ENCODE results near the gene H19.

The H19 gene

DNA sequence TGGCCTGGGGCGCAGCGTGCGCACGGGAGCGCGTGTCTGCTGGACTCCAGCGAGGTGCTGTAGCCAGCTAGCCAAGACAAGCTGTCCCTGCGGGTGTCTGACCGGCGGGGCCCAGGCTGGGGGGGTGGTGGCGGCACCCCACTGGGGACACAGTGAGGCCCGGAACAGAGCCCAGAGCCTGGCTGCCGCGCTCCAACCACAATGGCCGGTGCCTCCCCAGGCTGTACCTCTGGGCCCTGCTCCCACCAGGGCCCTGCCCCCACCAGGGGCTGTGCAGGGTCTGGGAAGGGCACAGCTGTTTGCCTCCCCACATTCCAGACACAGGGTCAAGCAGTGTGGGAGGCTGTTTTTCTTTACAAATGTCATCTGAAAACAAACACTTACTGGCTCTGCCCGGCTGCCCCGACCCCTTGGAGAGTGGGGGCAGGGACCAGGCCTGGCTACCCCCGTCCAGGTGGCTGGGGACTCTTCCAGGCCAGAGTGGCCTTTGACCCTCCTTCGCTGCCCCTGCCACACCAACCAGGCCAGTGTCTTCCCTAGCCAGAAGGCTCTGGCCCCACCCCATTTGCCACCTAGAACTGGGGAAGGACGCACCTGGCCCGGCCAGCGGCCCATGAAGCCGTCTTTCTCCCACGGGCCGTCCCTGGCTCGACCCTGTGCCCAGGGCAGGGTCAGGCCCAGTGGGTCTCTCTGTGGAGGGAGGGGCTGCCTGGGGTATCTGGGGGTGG is 14.6 kb downstream of the H19 start:
- no peak for DNase-seq (ENCODE audit: low read depth in 2 of 2)

DNA sequence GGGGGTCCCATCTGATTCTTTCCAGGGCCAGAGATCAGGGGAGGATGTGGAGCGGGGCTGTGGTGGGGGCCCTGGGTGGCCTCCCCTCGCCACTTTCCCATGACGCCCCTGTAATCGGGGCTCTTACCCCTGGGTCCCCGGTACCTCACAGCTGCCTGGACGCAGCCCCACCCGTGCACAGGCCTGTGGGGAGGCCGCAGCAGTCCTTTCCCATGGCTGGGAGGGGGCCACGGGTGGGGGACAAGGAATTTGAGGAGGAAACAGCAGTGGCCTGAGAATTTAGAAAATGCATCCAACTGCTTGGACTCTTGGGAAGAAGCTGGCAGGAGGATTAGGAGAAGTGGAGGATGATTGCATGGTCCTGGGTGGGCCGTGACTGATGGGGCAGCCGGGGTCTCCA is 18.0 kb downstream of the H19 start:
- DNase-seq (ENCODE audit: low read depth in 2 of 2), result no peak

DNA sequence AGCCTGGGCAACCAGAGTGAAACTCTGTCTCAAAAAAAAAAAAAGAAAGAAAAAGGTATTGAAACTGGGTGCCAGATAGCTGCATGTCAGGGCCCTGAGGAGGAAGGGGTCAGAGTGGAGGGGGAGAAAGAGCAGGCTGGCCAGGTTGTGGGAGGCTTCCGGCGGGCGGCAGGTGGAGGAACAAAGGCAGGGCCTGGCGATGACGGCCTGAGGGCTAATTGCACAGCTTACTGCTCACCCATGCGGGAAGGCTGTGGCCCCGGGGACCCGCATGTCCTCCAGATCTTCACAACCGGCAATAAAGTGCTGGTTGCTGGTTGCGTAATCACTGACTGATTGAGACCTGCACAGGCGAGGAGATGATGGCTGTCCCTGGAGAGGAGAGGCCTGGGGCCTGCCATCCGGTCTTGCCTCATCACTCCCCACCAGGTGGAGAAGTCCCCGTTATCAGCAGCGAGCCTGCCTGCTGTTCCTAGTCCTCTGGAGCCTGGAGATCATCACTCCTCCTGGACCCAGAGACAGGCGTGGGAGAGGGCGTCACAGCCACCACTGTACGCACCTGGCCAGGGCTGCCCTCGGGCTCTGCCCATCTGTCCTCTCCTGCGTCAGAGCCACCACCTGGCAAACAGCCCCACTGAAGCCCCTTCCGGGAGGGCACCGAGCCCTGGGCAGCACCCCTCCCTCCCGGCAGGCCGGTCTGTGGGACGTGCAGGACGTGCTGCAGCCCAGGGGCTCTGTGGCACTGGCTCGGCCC is 18.7 kb downstream of the H19 start:
- no peak for DNase-seq (ENCODE audit: low read depth in 2 of 2)

DNA sequence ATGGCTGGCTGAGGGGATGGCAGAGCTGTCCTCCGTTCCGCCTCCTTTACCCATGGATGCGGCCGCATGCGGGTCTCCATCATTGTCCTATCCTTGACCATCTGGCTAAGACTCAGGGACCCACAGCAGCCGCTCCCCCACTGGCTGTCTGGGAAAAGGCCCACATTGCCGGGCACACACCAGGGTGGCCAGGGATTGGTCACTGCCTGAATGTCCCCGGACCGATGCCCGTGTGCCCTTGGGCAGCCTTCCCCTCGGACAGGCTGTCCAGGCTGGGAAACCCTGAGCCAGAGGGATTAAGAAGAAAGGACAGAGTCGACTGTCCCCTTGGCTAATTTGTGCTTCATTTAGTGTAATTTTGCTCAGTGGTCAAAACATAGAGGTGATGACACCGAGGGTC is 22.5 kb downstream of the H19 start:
- no peak for DNase-seq (ENCODE audit: low read depth in 2 of 2)

DNA sequence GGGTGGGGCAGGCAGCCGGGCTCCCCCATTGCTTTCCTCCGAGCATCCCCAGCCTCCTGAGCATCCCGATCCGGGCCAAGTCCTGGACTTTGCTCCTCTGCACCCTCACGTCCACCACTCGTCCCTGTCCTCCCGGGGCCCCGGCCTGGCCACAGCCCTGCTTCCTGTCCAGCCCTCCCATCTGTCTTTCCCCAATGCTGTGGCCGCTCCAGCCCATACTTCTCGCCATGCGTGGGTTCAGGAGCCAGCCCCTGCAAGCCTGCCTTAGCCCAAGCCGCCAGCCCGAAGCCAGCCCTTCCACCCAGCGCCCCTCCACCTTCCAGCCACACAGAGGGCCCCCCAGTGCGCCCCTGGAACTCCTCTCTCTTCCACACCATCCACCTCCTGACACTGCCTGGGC is 26.7 kb downstream of the H19 start:
- DNase-seq (ENCODE audit: low read depth in 2 of 2), result no peak

DNA sequence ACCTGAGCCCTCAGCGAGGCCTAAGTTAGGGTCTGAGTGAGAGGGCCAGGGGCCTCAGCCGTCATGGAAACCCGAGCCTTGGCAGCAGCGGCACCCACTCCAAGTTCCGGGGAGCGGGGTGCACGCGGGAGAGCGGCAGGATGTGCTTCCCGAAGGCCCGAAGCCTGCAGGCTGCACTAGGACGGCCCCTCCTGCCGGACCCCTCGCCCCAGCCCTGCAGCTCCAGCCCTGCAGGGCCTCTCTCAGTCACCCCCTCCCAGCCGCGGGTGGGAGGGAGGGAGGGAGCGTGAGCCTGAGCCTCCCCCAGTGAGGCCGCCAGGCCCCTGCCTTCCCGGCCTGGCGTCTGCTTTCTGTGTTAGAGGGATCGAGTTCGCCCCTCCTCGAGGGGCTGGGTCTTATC is 27.9 kb downstream of the H19 start:
- DNase-seq (ENCODE audit: low read depth in 2 of 2), result no peak

DNA sequence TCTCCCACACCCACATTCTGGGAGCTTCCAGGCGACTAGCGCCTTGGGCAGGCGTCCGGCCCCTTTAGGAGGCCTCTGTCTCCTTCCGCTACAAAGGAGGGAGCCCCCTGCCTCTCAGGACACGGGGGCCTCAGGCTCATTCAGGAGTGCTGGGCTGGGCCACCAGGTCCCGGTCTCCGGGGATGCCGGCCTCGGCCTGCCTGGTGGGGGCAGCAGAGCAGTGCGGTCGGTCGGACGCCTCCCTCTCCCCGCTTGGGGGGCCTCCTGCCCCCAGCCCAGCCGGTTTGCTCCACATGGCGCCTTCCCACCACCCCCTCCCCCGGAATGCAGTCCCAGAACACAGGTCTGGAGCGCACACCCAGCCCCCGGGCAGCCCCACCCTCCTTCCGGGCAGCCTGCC is 28.6 kb downstream of the H19 start:
- DNase-seq (ENCODE audit: low read depth in 2 of 2), result no peak

DNA sequence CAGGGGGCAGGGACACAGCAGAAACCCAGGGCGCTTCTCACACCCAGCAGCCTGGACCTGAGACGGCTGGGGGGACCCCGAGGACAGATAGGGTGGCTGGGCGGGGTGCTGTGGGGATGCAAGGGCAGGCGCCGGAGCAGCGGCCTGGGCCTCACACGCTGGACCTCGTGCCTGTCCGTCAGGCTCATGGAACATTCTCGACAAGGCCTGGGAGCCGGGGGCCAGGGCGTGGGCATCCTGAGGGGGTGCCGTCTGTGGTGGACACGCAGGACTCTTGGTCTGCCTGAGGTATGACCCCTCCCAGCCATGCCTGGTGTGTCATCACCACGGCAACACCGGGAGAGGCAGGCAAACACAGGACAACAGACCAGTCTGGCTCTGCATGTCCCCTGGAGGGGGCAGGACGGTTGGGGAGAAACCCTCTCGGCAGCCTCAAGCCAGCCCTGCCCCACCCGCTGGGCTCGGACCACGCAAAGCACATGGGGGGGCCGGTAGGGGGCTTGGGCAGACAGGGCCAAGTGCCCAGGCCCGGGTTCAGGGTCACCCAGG is 29.1 kb downstream of the H19 start:
- no peak for DNase-seq (ENCODE audit: low read depth in 2 of 2)

DNA sequence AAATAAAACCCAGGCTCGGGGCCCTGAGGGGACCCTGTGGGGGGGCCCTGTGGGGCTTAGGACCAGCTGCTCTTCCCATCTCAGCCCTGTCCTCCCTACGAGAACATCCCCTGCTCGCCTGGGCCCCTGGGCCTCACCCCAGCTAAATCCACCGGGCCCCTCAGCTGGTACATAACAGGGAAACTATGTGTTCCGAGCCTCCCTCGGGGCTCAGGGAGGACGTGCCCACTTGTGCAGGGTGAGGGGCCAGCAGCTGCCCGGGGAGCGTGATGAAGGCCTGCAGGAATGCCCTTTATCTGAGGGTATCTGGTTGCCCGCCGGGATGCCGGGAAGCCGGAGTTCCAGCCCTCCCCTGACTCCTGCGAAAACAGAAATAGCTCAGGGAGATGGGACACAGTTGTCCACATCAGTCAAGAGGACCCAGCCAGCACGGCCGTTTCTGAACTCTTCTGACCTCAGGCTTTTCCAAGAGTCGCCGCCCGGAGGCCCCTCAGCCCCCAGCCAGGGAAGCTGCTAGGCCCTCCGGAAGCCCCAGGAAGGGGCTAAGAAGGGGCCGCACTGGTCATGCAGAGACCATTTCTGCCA is 29.9 kb downstream of the H19 start:
- DNase-seq (ENCODE audit: low read depth in 2 of 2), result no peak

DNA sequence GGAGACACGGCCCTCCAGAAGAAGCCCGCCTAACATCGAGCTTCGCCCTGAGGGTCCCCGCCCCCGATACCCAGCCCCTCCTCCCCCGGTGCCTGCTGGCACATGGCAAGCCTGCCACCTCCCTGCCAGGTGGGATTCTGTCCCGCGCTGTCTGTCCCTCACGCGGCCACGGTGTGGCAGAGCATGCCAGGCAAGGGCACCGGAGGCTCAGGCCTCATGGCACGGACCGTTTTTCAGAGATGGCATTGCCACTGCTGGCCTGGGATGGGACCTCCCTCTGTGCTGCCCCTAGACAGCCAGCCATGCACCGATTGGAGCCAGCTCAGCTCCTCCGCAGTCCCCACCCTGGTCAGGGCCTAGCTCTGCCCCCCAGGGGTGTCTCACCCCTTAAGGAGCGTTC is 31.1 kb downstream of the H19 start:
- no peak for DNase-seq (ENCODE audit: low read depth in 2 of 2)

DNA sequence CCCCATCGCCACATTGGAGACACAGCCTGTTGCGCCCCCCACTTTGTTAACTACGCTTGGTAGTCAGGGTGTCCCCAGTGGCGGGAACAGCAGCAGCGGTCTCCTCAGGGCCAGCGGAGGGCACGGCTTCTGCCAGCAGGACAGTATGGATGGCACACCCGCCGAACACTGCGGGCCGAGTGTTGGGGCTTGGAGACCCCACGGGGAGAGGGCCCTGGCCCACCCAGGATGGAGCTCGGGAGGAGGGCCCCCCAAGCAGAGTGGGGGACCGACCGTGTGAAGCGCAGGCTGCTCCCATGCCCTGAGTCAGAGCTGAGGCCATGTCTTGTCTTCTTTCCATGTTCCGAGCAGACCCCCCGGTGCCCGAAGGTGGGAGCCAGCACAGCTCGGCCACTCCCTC is 32.7 kb downstream of the H19 start:
- DNase-seq (ENCODE audit: low read depth in 2 of 2), result no peak

DNA sequence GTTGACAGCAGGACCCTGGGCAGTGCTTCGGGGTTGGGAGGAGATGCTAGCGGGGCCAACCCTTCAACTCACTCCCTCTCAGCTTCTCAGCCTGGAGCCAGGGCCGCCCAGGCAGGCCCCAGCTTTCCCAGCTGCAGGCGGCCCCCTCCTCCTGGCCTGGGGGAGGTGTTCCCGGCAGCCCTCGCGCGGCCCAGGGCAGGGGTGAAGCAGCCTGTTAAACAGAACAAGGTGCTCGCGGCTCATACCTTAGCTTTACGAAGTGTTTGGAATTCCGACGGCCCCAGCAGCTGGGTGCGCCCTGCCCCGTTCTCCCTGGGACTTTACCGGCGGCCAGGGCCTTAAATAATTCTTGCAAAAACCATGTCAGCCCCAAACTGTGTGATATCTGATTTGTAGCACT is 33.3 kb downstream of the H19 start:
- no peak for DNase-seq (ENCODE audit: low read depth in 2 of 2)

DNA sequence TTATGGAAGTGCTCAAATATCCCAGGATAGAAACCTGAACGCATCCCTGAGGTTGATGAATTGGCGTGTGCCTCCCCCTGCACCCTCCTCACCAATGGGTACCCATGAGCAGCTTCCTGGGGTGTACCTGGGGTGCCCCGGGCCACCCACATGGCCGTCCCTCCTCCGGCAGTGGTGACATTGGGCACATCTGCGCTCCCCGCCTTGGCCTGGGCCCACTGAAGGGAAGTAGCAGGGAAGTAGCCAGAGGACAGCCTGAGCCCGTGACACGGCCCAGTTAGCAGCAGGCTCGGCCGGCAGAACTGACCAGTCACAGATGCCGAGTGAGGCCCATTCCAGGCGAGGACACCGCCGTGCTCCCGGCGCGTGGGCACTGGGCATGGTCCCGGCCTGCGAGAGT is 33.8 kb downstream of the H19 start:
- no peak for DNase-seq (ENCODE audit: low read depth in 2 of 2)

DNA sequence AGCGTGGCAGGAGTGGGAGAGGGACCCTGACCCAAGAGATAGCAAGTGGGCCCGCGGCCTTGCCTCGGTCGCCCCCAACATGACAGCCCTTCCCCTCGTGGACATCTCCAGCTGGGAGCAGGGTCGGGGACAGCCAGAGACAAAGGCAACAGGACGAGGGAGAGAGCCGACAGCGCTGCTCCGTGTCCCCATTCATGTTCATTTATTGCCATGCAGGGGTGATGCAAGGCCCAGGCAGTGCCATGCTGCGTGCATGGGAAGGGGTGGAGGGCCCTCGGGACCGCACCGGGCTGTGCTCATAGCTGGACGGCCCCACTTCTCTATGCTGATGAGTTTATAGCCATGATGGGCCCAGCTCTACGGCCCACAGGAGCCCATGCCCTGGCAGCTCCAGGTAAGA is 37.9 kb downstream of the H19 start:
- DNase-seq (ENCODE audit: low read depth in 2 of 2), result no peak

DNA sequence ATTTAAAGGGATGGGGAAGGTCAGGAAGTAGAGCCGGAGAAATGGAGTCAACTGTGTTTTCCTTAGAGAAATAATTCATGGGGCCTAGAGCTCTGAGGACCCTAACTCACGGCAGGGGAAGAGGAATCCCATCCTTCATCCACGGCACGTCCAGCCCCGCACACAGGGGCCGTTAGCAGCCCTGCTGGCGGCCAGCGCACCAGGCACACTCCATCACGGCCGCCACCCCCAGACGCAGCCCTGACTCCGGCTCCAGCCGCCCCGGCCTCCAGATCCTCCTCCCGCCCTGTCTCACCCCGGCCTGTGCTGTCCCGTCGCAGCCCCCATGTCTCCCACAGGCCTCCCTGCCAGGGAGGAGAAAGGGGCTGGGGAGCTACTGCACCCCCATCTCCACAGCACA is 39.3 kb downstream of the H19 start:
- DNase-seq (ENCODE audit: low read depth in 2 of 2), result no peak

DNA sequence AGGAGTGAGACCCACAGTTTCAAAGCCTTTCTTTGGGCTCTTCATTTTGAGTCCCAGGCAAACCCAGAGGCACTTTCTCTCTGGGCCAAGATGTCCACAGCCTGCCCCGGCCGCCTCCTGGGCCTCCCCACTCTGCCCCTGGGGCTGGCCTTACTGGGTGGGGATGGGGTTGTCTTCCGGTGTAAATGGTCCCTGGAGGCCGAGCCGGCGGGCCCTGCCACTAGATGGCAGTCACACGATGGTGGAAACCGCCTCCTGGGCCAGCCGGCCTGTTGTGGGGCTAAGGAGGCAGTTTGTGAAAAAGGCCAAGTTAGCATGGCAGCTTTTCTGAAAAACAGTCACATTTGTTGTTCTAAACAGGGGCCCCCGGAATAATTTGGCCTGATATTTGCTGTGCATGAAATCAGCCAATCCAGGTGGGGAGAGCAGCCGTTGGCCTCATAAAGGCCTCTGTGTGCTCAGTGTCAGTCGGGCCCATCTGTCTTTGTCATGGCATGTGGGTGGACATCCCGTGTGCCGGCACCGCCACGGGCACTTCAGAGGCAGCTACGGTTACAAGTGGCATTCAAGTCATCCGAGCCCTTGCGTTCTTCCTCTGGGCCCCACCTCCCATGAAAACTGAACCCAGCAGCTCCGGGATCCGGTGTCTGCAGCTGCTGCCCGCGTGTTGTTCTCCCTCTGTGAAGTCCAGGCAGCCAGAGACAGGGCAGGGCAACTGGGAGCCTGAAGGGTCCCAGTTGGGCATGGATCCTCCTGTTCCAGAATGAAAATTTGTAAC is 44.0 kb downstream of the H19 start:
- DNase-seq (ENCODE audit: low read depth in 2 of 2), result no peak

DNA sequence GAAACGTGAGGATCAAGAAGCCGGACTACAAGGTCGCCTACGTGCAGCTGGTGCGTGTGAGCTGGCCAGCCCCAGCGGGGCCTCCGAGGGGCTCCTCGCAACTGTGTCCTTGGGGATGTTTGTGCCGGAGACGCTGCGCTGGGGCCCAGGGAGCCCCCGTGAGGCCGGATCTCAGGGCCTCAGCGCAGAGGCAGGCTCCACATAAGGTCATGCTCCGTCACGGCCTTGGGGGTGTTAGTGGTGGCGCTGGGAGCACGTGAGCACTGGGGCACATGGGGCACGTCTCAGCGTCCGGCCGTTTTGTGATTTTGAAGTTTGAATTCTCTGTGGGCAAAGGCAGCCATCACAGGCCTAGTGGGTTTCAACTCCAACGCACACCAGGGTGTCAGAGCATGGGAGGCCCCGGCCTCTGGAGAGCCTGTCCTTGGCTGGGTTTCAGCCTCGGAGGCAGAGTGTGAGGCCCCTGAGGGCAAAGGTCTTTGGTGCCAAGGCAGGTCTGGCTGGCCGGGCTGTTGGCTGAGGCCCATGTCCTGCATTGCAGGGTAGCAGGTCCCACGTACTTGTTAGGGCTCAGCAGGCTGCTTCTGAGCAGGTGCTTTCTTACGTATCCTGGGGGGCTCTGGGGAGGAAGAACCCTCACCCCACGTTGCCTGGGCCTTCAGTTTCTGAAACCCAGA is 44.7 kb downstream of the H19 start:
- no peak for DNase-seq (ENCODE audit: low read depth in 2 of 2)

DNA sequence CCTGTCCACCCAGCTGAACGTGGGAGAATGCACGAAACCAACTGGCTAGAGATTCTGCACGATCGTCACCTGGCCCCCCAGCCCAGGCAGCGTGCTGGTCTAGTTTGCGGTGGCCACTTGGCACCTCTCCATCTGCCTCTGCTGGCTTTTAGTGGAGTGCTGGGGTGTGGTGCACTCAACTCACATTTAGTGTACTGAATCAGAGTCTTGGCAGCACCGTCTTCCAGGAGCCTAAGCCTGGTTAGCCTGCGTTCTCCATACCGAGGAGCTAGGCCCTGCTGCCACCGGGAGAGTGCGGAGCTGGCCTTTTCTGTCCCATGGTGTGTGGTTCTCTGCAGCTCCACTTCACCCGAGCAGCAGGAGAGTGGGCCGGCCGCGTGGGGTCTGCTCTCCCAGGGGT is 47.7 kb downstream of the H19 start:
- no peak for DNase-seq (ENCODE audit: low read depth in 2 of 2)

DNA sequence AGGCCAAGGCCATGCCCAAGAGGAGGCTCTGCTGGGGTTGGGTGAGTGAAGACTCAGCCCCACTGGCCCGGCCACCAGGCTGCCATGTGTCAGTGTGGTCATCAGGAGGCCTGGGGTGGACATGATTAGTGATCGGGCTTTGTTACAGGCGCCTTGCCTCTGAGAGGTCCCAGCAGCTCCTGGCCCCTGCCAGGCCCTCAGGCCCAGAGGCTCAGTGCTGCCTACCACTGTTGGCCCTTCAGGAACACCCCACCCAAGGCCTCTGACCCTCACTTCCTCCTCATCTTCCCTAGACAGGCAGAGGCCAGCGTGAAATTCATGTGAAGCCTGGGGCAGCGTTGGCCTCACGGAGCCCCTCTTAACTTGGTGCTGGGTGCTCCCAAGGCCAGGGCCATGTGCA is 48.3 kb downstream of the H19 start:
- no peak for DNase-seq (ENCODE audit: low read depth in 2 of 2)

DNA sequence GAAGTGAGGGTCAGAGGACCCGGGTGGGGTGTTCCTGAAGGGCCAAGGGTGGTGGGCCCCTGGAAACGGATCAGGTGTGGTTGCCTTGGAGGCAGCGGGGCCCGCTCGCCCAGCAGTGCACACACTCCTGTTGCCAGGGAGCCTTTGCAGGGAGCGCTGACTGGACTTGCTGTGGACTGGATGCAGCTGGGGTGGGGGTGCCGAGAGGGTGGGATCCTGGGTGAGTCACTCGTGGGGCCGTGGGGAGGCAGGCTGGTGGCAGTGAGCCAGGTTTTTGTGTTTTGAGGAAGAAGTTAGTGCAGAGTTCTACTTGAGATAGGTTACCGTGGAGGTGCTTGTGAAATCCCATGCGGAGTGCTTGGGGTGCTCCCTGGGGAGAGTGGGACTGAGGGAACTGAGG is 49.3 kb downstream of the H19 start:
- no peak for DNase-seq (ENCODE audit: low read depth in 2 of 2)

DNA sequence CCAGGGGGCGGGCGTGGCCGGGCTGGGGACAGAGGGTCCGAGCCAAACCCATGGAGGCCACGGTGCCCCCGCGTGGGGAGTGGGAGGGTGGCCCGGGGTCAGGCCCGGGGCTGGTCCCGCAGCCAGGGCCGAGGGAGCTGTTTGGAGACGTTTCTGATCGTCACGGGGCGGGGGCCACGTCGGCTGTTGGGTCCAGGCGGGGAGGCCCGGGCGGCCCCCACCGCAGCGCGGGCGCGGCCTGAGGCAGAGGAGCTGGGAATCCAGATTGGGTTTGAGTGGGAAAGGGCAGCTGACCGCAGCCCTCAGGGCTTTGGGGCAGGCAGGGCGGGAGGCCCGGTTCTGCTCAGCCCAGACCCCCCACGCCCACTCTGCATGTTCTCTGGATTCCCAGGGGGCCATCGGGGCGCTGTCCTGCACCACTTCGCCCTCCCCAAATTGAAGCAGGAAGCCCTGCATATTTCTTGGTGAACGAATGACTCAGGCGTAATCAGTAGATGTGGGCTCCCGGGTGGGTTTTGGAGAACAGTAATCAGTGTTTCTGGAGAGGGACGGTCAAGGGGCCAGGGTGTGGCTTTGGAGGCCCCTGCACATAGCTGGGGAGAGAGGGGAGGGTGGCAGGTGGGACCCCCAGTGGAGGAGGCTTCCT is 49.9 kb downstream of the H19 start:
- no peak for DNase-seq (ENCODE audit: low read depth in 2 of 2)

Data from fibroblast of skin of left biceps (primary cell).